Myometrial cell (primary cell): ENCODE measurements around the gene TEX13B. TPM values are rescaled to one million over a fixed set of nuclear protein-coding genes. Genes with fewer than 3 reads are reported as not detected.

Source experiments
- total RNA-seq: library from RNA; depleted of rRNA; stranded (reverse); fragments of >200 nt; gene quantifications from 2 replicates; pipeline ENCODE4 v1.2.3, GENCODE V29; 2015

TEX13B gene
- not detected in 2 replicates for total RNA-seq

DNA sequence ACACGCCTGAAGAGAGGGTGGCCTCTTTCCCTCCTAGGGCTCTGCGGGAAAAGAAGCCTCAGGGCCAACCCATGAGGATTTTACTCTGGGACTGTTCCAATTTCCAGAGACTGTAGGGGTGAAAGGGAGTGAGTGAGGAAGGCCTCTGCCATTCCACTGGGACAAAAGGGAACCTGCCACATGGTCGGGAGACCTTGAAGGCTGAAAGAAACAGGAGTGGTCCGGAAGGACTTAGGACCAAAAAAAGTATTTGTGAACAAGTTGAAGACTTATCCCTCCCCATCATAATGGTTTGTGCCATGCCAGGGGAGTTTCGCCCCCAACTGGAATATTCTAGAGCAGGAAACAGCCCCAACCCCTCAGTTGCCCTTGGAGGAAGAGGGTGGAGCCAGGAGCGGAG lies at the start of gene TEX13B:
Gene TEX13B (minus strand): TSS at position 15 of the 400 bp plus-strand sequence. CDS start 243 bp downstream, outside the sequence.

Other genes starting within 250 kb of the TEX13B start
- gene TSC22D3, start 206.6 kb downstream of the TEX13B start, total RNA-seq = 116 and 135 TPM in 2 replicates
- not detected in 2 replicates for gene NCBP2L, start 204.6 kb downstream of the TEX13B start, total RNA-seq
- 11.7 and 13.5 TPM in 2 replicates for gene MID2, start 156.5 kb downstream of the TEX13B start, total RNA-seq
- gene VSIG1, start 62.7 kb upstream of the TEX13B start, total RNA-seq = 0.35 TPM in 1 of 2 replicates, not detected in the other
- gene PSMD10, start 109.2 kb upstream of the TEX13B start, total RNA-seq = 80.5 and 83.6 TPM in 2 replicates
- 20.4 and 25.4 TPM in 2 replicates for gene ATG4A, start 109.4 kb upstream of the TEX13B start, total RNA-seq